Measurements from ENCODE around the gene ARHGEF10L.

The ARHGEF10L gene

DNA sequence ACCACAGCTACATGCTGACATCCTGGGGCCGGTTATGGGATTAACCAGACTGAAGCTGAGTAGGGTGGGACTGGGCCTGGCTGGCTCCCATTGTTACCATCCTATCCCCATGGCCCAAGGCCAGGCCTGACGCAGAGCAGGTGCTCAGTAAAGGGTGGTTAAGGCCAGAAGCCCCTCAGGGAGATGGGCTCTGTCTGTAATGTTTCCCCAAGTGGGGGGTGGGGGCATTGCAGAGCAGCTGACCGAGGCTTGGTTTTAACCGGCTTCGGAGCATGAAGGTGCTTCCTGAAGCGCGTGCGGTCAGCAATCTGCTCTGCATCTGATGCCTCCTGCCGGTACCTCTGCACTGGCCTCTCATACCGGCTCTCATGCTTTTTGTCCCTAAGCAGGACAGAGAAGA lies 132.2 kb downstream of the ARHGEF10L start:
- Mint-ChIP-seq H3K4me1 (no peaks in the 10 kb centered on the region), H3K27me3 (no peaks in the 10 kb centered on the region), H3K9me3 (no peaks in the 10 kb centered on the region), H3K4me3 (no peak overlapping the region), H3K27ac (no peak overlapping the region), H3K36me3 (ENCODE audit: low read depth) (no peaks in the 10 kb centered on the region)
- no peak for DNase-seq
- ATAC-seq, result no peak

DNA sequence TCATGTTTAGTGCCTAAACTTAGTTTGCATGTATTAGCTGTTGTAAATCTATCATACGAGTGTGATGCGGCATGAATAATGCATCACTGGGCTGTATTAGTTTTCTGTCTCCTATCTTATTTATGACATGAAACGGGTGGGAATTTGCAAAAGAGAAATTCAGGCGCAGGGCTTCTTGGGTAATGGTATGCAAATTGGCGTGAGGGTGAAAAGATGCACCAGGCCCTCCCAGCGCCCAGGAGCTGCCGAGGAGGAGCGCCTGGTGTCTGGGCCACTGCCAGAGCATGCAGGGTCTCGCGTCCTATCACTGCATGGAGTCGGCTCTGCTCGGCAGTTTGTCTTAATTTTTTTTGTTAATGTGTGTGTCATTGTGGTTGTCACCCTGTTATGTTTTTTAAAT lies 132.7 kb downstream of the ARHGEF10L start:
- no peaks in the 10 kb centered on the region for H3K9me3 Mint-ChIP-seq
- no peaks in the 10 kb centered on the region for H3K27me3 Mint-ChIP-seq
- no peak overlapping the region for H3K4me3 Mint-ChIP-seq
- H3K27ac Mint-ChIP-seq, result no peak overlapping the region
- no peak for DNase-seq
- ATAC-seq, result no peak
- H3K36me3 Mint-ChIP-seq (ENCODE audit: low read depth), result no peaks in the 10 kb centered on the region
- H3K4me1 Mint-ChIP-seq, result no peaks in the 10 kb centered on the region

DNA sequence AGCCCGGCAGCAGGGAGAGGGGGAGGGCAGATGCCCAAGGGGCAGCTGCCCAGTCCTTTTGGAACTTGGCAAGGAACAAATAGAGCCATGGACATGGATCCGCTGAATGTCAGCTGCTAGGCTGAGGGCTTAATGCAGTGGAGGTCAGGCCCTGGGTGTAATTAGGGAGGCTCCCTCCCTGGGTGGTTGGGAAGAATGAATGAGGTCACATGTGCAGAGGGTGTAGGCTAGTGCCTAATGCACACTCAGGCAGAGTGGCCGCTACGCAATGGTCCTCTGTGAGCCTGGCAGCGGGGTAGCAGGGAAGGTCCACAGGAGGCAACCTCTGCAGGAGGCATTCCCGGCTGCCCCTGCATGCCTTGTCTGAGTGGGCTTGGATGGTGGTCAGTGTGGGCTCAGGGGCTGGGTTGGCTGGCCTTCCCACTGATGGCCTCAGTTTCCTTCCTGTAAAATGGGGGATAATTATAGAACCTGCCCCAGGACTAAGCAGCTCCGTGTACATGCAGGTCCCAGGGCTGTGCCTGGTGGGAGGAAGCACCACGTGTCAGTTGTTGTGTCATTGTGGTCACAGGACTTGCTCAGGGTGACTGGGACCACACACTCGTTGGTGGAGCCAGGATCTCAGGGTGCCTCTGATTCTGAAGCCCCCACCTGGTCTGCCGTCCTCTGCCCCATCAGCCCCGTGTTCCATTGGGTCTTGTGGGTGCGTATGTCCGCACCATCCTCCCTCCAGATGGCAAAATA lies 134.0 kb downstream of the ARHGEF10L start:
- Mint-ChIP-seq H3K36me3 (ENCODE audit: low read depth) (no peaks in the 10 kb centered on the region), H3K9me3 (no peaks in the 10 kb centered on the region), H3K27ac (no peak overlapping the region), H3K4me1 (no peaks in the 10 kb centered on the region), H3K4me3 (no peak overlapping the region), H3K27me3 (no peaks in the 10 kb centered on the region)
- ATAC-seq, result no peak
- DNase-seq, result no peak

DNA sequence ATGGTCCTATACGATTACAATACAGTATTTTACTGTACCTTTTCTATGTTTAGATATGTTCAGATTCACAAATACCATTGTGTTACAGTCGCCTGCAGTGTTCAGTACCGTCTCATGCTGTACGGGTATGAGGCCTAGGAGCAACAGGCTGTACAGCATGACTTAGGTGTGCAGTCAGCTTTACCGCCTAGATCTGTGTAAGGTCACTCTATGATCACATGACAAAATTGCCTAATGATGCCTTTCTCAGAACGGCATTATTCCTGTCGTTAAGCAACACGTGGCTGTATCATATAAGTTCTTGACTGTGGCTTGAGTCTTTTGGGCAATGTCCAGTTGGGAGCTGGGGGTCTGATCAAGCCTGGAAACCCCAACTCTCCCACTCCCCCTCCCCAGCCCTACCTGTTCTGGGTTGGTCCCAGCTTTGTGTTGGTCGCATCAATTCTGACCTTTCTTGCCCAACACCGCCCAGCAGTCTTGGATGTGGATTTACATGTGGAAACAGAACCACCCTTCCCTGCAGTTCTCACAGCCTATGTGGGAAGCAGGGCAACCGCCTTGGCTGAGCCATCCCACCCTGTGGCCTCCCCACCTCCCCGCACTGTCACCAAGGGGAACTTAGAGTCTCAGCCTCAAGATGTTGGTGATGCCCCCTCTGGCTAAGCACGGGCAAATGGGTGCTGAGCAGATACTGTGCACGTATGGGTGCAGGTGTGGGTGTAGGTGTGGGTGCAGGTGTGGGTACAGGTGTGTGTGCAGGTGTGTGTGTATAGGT lies 135.4 kb downstream of the ARHGEF10L start:
- Mint-ChIP-seq H3K27ac (no peak overlapping the region), H3K4me1 (no peaks in the 10 kb centered on the region), H3K36me3 (ENCODE audit: low read depth) (no peaks in the 10 kb centered on the region), H3K27me3 (no peaks in the 10 kb centered on the region), H3K9me3 (no peaks in the 10 kb centered on the region), H3K4me3 (no peak overlapping the region)
- ATAC-seq (no peak), DNase-seq (no peak)

DNA sequence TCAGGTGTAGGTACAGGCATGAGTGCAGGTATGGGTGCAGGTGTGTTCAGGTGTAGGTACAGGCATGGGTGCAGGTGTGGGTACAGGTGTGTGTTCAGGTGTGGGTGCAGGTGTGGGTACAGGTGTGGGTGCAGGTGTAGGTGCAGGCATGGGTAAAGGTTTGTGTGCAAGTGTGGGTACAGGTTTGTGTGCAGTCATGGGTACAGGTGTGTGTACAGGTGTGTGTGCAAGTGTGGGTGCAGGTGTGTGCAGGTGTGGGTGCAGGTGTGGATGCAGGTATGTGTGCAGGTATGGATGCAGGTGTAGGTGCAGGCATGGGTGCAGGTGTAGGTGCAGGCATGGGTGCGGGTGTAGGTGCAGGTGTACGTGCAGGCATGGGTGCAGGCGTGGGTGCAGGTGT lies 136.2 kb downstream of the ARHGEF10L start:
- no peak overlapping the region for H3K4me3 Mint-ChIP-seq
- no peaks in the 10 kb centered on the region for H3K27me3 Mint-ChIP-seq
- DNase-seq, result no peak
- no peaks in the 10 kb centered on the region for H3K4me1 Mint-ChIP-seq
- H3K9me3 Mint-ChIP-seq, result no peaks in the 10 kb centered on the region
- H3K36me3 Mint-ChIP-seq (ENCODE audit: low read depth), result no peaks in the 10 kb centered on the region
- H3K27ac Mint-ChIP-seq, result no peak overlapping the region
- no peak for ATAC-seq

DNA sequence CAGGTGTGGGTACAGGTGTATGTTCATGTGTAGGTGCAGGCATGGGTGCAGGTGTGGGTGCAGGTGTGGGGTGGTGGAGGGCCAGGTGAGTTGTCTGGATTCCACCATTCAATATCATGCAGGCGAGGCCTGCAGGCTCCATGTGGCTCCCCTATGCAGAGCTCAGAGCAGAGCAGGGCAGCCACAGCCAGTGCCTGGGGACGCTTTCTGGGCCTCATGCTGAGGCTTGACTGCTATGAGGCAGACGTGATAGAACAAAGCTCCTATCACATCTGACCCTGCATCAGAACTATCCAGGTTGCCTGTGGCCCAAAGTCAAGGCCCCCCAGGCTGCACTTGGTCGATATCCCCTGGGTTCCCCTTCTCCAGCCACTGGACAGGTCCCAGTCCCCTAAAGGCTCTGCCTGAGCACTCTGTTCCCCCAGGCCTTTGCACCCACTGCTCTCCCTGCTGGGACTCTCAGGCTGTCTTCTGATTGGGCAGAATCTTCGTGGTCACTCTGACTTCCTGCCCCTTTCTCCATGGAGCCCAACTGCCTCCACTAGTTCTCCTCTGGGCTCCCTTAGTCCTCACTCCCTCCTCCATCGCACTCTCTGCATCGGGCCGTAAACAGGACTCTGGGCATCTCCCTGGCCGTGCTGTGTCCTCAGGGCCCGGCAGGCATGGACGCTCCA lies 137.0 kb downstream of the ARHGEF10L start:
- Mint-ChIP-seq H3K27ac (no peak overlapping the region), H3K36me3 (ENCODE audit: low read depth) (no peaks in the 10 kb centered on the region), H3K9me3 (no peaks in the 10 kb centered on the region), H3K27me3 (no peaks in the 10 kb centered on the region), H3K4me1 (no peaks in the 10 kb centered on the region), H3K4me3 (no peak overlapping the region)
- no peak for DNase-seq
- ATAC-seq, result no peak

DNA sequence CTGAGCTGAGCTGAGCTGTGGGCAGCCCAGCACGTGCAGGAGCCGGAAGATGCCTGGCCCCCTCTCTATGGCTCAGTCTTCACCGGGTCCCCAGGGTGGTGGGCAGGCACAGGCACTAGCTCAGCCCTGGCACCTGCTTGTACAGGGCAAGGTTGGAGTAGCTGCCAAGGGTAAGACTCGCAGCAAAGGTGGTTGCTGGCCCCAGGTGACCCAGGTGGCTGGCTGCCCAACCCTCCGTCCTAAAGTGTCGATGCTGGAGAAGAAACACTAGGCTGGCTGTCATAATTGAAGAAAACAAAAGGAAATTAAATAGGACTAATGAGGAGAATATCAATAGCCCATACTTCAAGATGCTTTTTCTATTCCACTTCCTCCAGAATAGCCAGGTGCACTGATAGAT lies 138.5 kb downstream of the ARHGEF10L start:
- Mint-ChIP-seq H3K27ac (no peak overlapping the region), H3K36me3 (ENCODE audit: low read depth) (no peaks in the 10 kb centered on the region), H3K9me3 (no peaks in the 10 kb centered on the region), H3K27me3 (no peaks in the 10 kb centered on the region), H3K4me1 (no peaks in the 10 kb centered on the region), H3K4me3 (no peak overlapping the region)
- ATAC-seq, result no peak
- no peak for DNase-seq

DNA sequence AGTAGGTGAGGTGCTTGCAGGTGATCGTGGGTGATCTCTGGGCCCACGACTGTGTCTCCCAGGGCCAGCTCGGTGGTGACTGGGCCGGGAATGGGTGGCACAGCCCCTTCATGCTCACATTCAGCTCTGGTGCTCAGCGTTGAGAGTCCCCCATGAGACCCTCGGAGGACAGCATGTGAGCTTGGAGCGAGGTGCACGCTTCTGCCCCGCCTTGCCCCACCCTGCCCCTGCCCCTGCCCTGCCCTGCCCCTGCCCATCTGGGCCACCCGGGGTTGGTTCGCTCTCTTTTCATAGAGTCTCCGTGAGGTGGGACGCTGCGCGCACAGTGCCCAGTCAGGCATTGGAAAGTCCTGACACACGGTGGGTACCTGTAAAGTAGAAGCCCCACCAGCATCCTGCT lies 140.4 kb downstream of the ARHGEF10L start:
- Mint-ChIP-seq H3K4me1 (no peaks in the 10 kb centered on the region), H3K36me3 (ENCODE audit: low read depth) (no peaks in the 10 kb centered on the region), H3K9me3 (no peaks in the 10 kb centered on the region), H3K27me3 (peaks cover 2% of the 10 kb centered on the region), H3K4me3 (no peak overlapping the region), H3K27ac (no peak overlapping the region)
- ATAC-seq (no peak), DNase-seq (no peak)

DNA sequence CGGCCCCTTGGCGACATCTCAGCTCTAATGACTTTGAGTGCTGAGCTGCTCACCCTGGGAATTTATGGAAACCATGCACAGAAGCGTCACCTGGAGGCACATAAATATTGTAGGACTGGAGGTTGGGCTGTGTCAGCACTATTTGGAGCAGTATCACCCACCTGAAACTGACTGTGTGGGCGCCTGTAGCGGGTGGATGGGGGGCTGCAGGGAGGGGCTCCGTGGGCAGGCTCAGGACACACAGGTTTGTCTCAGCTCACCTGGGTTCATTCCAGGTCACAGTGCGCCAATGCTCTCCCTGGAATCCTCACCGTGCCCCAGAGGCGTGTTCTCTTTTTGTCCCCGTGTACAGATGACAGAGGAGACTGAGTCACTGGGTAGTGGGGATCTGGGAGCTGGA lies 140.8 kb downstream of the ARHGEF10L start:
- Mint-ChIP-seq H3K9me3 (no peaks in the 10 kb centered on the region), H3K27ac (no peak overlapping the region), H3K36me3 (ENCODE audit: low read depth) (no peaks in the 10 kb centered on the region), H3K27me3 (peaks cover 2% of the 10 kb centered on the region), H3K4me1 (no peaks in the 10 kb centered on the region), H3K4me3 (no peak overlapping the region)
- no peak for ATAC-seq
- DNase-seq, result no peak

DNA sequence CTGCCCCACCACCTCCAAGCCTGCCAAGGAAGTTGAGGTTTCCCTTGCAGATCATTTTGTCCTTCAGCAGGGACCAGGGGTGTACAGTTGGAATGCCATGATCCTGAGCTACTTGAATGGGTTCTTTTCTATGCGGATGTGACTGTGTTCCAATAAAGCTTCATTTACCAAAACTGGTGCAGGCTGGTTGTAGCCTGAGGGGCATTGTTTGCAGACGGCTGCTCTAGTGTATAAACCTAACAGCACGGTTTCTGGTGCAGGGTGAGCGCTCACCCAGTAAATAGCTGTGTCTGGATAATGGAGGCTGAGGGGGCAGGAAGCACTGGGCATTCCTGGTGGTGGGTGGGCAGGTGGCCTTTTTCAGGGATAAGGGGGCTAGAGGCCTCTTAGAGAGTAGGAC lies 142.9 kb downstream of the ARHGEF10L start:
- peaks cover 8% of the 10 kb centered on the region for H3K27me3 Mint-ChIP-seq
- H3K4me3 Mint-ChIP-seq, result no peak overlapping the region
- no peak overlapping the region for H3K27ac Mint-ChIP-seq
- no peaks in the 10 kb centered on the region for H3K9me3 Mint-ChIP-seq
- DNase-seq (no peak), ATAC-seq (no peak)
- H3K36me3 Mint-ChIP-seq (ENCODE audit: low read depth), result no peaks in the 10 kb centered on the region
- H3K4me1 Mint-ChIP-seq, result no peaks in the 10 kb centered on the region

DNA sequence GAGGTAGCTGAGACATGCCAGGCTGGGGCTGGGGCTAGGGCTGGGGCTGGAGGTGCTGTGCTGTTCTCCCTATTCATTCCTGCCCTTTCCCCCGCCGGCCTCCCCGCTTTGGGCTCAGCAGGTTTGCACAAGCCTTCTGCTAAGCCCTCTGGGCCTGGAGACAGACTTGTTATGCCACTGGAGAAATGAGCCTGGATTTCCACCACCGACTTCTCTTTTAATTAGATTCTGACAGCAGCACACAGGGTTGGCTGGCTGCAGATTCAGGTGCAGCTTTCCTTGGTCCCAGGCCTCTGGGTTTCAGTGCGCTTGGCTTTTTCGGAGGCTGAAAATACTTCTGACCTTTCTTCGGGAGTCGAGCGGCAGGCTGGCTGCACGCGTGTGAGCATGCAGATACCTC lies 144.1 kb downstream of the ARHGEF10L start:
- no peak overlapping the region for H3K4me3 Mint-ChIP-seq
- ATAC-seq, result no peak
- H3K27ac Mint-ChIP-seq, result no peak overlapping the region
- DNase-seq, result no peak
- H3K36me3 Mint-ChIP-seq (ENCODE audit: low read depth), result no peaks in the 10 kb centered on the region
- H3K27me3 Mint-ChIP-seq, result peaks cover 8% of the 10 kb centered on the region
- H3K9me3 Mint-ChIP-seq, result no peaks in the 10 kb centered on the region
- H3K4me1 Mint-ChIP-seq, result no peaks in the 10 kb centered on the region

DNA sequence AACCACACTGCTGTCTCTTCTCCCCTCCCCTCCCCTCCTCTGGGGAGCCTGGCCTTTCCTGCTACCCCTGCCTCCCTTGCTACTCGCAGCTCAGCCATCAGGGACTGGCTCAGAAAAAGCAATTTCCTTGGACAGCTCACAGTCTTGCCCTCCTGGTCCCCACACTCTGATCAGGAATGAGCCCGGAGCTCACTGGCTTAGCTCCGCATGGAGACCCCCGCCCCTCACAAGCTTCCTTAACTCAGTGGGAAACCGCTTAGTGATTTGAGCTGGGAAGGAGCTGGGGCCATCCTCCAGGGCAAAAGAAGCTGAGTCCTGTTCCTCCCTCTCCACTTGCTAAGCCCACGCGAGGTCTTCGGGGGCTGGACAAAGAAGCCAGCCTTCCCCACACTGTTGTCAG lies 145.3 kb downstream of the ARHGEF10L start:
- Mint-ChIP-seq H3K27ac (no peak overlapping the region), H3K36me3 (ENCODE audit: low read depth) (no peaks in the 10 kb centered on the region)

DNA sequence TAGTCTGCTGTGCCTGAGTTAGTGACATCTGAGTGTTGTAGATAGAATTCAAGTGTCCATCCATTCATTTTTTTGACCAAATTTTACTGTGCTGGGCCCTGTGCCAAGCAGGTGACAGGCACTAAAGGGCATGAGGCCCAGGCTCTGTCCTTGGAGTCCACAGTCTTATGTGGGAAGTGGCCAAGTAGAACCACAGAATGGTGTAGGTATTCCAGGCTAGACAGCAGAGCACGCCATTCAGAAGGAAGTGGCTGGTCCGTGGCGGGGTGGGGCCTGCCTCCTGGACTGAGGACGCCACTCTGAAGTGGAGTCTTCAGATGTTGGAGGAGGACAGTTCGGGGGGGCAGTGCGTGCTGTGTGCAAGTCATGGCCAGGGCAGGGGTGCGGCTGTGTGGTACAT lies 146.8 kb downstream of the ARHGEF10L start:
- H3K36me3 Mint-ChIP-seq (ENCODE audit: low read depth), result no peaks in the 10 kb centered on the region
- no peak for DNase-seq
- peaks cover 4% of the 10 kb centered on the region for H3K9me3 Mint-ChIP-seq
- ATAC-seq, result no peak
- peaks cover 8% of the 10 kb centered on the region for H3K27me3 Mint-ChIP-seq
- H3K27ac Mint-ChIP-seq, result no peak overlapping the region
- H3K4me1 Mint-ChIP-seq, result no peaks in the 10 kb centered on the region
- no peak overlapping the region for H3K4me3 Mint-ChIP-seq

More for the DNA sequence above, 145.3 kb downstream of the ARHGEF10L start:
- no peak for DNase-seq
- Mint-ChIP-seq H3K27me3 (peaks cover 8% of the 10 kb centered on the region), H3K9me3 (peaks cover 3% of the 10 kb centered on the region), H3K4me3 (no peak overlapping the region), H3K4me1 (no peaks in the 10 kb centered on the region)
- no peak for ATAC-seq

DNA sequence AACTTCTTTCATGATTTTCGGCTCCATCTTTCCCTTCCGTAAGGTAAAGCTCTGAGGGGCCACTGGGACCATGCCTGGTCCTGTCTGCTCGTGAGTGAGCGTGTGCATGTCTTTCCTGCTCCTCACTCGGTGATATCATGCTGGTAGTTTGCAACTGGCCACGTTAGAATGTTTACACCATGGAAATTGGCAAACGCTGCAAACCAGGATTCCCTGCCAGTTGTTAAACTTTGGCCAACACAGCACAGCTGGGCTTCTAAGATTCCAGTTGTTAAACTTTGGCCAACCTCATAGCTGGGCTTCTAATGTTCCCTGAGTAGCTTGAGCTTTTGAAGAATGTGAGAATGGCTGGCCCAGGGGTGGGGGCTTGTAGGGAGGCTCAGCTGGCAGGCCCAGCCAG lies 147.6 kb downstream of the ARHGEF10L start:
- no peaks in the 10 kb centered on the region for H3K36me3 Mint-ChIP-seq (ENCODE audit: low read depth)
- H3K27me3 Mint-ChIP-seq, result peaks cover 8% of the 10 kb centered on the region
- ATAC-seq, result no peak
- H3K4me3 Mint-ChIP-seq, result no peak overlapping the region
- H3K27ac Mint-ChIP-seq, result no peak overlapping the region
- peaks cover 4% of the 10 kb centered on the region for H3K9me3 Mint-ChIP-seq
- H3K4me1 Mint-ChIP-seq, result no peaks in the 10 kb centered on the region
- DNase-seq, result no peak

DNA sequence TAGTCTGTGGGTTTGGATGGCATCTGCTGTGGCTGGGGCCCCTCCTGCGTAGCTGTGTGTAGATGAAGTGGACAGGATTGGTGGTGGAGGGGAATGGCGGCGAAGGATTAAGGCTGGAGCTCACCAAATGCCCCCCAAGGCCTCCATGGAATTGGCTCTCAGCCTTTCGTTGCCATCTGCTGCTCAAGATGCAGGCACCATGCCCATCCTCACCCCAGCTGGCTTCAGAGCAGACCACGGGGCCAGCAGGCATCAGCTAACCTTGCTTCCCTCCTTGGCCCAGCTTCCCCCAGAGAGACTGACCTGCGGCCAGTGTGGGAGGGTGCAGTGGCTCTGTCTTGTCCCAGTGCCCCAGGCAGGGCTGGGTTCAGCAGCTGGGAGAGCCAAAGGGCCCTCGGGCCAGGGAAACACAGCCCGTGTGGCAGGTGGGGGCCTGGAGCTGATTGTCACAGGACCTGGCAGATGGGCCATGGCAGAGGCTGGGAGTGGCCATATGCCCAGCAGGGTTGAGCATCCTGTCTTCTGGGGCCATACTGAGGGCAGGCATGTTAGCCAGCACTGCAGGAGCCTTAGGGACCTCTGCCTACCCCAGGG lies 148.8 kb downstream of the ARHGEF10L start:
- H3K4me1 Mint-ChIP-seq, result no peaks in the 10 kb centered on the region
- H3K9me3 Mint-ChIP-seq, result peaks cover 4% of the 10 kb centered on the region
- DNase-seq (no peak), ATAC-seq (no peak)
- no peaks in the 10 kb centered on the region for H3K36me3 Mint-ChIP-seq (ENCODE audit: low read depth)
- H3K4me3 Mint-ChIP-seq, result no peak overlapping the region
- no peak overlapping the region for H3K27ac Mint-ChIP-seq
- peaks cover 13% of the 10 kb centered on the region for H3K27me3 Mint-ChIP-seq

All from activated naive CD8-positive, alpha-beta T cell treated with anti-CD3 and anti-CD28 coated beads, Interleukin-2, amount 50 U/mL, for 24 hours (primary cell).